ENCODE results near the gene TYRP1. TPM values are rescaled to one million over a fixed set of nuclear protein-coding genes. Genes with fewer than 3 reads are reported as not detected.

TYRP1 gene
- polyA plus RNA-seq, 1 donor from 2014 or later, result not detected

DNA sequence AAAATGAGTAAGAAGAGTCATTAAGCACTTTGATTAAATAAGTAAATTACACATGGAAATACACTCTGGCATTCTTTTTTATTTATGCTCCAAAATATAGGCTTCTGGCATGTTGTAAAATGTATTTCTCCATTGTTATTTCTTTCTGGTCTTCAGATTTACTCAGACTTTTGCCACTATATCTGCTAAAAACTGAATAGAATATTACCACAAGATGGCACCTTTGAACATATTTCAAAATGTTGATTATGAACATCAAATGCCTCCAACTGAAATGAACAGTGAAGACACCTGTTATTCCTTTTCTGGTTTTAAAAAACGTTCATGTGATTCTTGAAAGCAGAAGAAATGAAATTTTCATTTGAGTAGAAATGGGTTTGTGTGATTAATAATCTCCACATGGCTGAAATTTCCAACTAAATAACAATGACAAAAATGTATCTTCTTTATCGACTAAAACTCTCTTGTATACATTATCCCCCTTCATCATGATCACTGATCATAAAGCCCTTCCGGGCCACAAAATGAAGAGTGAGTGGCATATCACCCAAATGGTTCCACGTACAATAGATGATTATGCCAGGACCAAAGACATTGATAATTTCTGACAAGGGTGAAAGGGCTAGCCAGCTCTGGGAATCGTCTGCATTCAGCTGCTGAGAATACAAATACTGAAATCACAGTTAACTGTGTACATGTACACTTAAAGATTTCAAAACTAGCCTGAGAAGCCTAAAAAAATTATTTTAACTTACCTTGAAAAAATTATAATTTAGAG lies 23.8 kb downstream of the TYRP1 start:
- Histone ChIP-seq H3K4me2 (ENCODE audit: low read length) (no peak overlapping the region), H3K79me2 (replicated peaks; ENCODE audit: insufficient read depth, low read length) (no peaks in the 10 kb centered on the region), H3K9ac (ENCODE audit: low read length) (no peak overlapping the region), H3F3A (ENCODE audit: insufficient read depth, low read length, poor library complexity, severe bottlenecking) (no peaks in the 10 kb centered on the region), H3K27ac (ENCODE audit: low read length) (no peak overlapping the region), H4K20me1 (ENCODE audit: insufficient read depth) (no peaks in the 10 kb centered on the region), H3K27me3 (ENCODE audit: insufficient read depth, low read depth, low read length) (no peaks in the 10 kb centered on the region), H3K4me3 (ENCODE audit: low read length) (no peak overlapping the region), H3K9me2 (ENCODE audit: insufficient read depth, low read length) (no peaks in the 10 kb centered on the region), H3K9me3 (ENCODE audit: low read length) (no peaks in the 10 kb centered on the region), H3K36me3 (ENCODE audit: insufficient read depth, low read length) (no peaks in the 10 kb centered on the region), H2AFZ (ENCODE audit: low read depth, low read length) (no peak overlapping the region)
- TF ChIP-seq, protein P1, sequence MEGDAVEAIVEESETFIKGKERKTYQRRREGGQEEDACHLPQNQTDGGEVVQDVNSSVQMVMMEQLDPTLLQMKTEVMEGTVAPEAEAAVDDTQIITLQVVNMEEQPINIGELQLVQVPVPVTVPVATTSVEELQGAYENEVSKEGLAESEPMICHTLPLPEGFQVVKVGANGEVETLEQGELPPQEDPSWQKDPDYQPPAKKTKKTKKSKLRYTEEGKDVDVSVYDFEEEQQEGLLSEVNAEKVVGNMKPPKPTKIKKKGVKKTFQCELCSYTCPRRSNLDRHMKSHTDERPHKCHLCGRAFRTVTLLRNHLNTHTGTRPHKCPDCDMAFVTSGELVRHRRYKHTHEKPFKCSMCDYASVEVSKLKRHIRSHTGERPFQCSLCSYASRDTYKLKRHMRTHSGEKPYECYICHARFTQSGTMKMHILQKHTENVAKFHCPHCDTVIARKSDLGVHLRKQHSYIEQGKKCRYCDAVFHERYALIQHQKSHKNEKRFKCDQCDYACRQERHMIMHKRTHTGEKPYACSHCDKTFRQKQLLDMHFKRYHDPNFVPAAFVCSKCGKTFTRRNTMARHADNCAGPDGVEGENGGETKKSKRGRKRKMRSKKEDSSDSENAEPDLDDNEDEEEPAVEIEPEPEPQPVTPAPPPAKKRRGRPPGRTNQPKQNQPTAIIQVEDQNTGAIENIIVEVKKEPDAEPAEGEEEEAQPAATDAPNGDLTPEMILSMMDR (IDR thresholded peaks at IDR 0.05; ENCODE audit: poor library complexity, severe bottlenecking), result peak; percentile 48
- peak; percentile 51 for TF ChIP-seq SMC3 (conservative IDR thresholded peaks at IDR 0.05; ENCODE audit: poor library complexity)
- TF ChIP-seq EZH2 (IDR thresholded peaks at IDR 0.05; ENCODE audit: borderline replicate concordance, insufficient read depth, low read length, poor library complexity, severe bottlenecking), result no peak
- no peak for TF ChIP-seq EP300 (conservative IDR thresholded peaks at IDR 0.05; ENCODE audit: poor library complexity, severe bottlenecking)
- TF ChIP-seq RAD21 (conservative IDR thresholded peaks at IDR 0.05), result peak; percentile 34
- TF ChIP-seq, protein P2, sequence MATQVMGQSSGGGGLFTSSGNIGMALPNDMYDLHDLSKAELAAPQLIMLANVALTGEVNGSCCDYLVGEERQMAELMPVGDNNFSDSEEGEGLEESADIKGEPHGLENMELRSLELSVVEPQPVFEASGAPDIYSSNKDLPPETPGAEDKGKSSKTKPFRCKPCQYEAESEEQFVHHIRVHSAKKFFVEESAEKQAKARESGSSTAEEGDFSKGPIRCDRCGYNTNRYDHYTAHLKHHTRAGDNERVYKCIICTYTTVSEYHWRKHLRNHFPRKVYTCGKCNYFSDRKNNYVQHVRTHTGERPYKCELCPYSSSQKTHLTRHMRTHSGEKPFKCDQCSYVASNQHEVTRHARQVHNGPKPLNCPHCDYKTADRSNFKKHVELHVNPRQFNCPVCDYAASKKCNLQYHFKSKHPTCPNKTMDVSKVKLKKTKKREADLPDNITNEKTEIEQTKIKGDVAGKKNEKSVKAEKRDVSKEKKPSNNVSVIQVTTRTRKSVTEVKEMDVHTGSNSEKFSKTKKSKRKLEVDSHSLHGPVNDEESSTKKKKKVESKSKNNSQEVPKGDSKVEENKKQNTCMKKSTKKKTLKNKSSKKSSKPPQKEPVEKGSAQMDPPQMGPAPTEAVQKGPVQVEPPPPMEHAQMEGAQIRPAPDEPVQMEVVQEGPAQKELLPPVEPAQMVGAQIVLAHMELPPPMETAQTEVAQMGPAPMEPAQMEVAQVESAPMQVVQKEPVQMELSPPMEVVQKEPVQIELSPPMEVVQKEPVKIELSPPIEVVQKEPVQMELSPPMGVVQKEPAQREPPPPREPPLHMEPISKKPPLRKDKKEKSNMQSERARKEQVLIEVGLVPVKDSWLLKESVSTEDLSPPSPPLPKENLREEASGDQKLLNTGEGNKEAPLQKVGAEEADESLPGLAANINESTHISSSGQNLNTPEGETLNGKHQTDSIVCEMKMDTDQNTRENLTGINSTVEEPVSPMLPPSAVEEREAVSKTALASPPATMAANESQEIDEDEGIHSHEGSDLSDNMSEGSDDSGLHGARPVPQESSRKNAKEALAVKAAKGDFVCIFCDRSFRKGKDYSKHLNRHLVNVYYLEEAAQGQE (IDR thresholded peaks at IDR 0.05; ENCODE audit: borderline replicate concordance), result no peak
- TF ChIP-seq POLR2AphosphoS5 (IDR thresholded peaks at IDR 0.05), result no peak

DNA sequence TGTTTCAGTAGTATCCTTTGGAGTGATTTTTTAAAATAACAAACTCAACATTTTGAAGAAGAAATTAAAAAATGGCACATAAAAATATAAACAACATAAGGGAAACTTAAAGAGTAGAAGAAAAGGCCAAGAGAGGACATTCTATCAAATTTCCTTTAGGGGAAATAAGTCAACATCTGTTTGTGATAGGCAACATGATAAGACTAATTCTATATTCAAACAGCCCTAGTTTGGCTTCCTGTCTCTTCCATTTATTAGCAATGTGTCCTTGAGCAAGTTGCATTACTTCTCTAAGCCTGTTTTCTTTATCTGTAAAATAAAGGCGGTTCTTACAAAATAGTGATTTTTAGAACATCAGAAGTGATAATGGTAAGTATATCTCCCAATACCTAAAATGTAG lies 24.7 kb downstream of the TYRP1 start:
- Histone ChIP-seq H3K9ac (ENCODE audit: low read length) (no peak overlapping the region), H3F3A (ENCODE audit: insufficient read depth, low read length, poor library complexity, severe bottlenecking) (no peaks in the 10 kb centered on the region), H3K9me3 (ENCODE audit: low read length) (no peaks in the 10 kb centered on the region), H3K4me2 (ENCODE audit: low read length) (no peak overlapping the region), H3K27ac (ENCODE audit: low read length) (no peak overlapping the region), H2AFZ (ENCODE audit: low read depth, low read length) (no peak overlapping the region), H3K79me2 (replicated peaks; ENCODE audit: insufficient read depth, low read length) (no peaks in the 10 kb centered on the region), H3K4me3 (ENCODE audit: low read length) (no peak overlapping the region), H3K36me3 (ENCODE audit: insufficient read depth, low read length) (no peaks in the 10 kb centered on the region), H3K27me3 (ENCODE audit: insufficient read depth, low read depth, low read length) (no peaks in the 10 kb centered on the region), H3K9me2 (ENCODE audit: insufficient read depth, low read length) (no peaks in the 10 kb centered on the region), H4K20me1 (ENCODE audit: insufficient read depth) (no peaks in the 10 kb centered on the region)
- TF ChIP-seq TAF1 (IDR thresholded peaks at IDR 0.05; ENCODE audit: low read depth) (no peak), EP300 (conservative IDR thresholded peaks at IDR 0.05; ENCODE audit: poor library complexity, severe bottlenecking) (no peak), EZH2 (IDR thresholded peaks at IDR 0.05; ENCODE audit: borderline replicate concordance, insufficient read depth, low read length, poor library complexity, severe bottlenecking) (no peak), POLR2AphosphoS5 (IDR thresholded peaks at IDR 0.05) (no peak), RAD21 (conservative IDR thresholded peaks at IDR 0.05) (no peak), SMC3 (conservative IDR thresholded peaks at IDR 0.05; ENCODE audit: poor library complexity) (no peak), MXI1 (conservative IDR thresholded peaks at IDR 0.05; ENCODE audit: poor library complexity, severe bottlenecking) (no peak)
- TF ChIP-seq, protein P1 (IDR thresholded peaks at IDR 0.05; ENCODE audit: poor library complexity, severe bottlenecking), result no peak
- TF ChIP-seq, protein P2 (IDR thresholded peaks at IDR 0.05; ENCODE audit: borderline replicate concordance), result no peak
